Activated effector memory CD4-positive, alpha-beta T cell treated with anti-CD3 and anti-CD28 coated beads, Interleukin-2, amount 50 U/mL, for 16 hours (primary cell): ENCODE data around the gene PDZD2.

Experiments used
- DNase-seq: peaks from one replicate; pipeline ENCODE4 v3.0.0-alpha.2; 2020

The PDZD2 gene

GRCh38 chr5:31833710-31834109 is 194.8 kb downstream of the PDZD2 start:
- DNase-seq = no peak

- no peak for DNase-seq
Measured at GRCh38 chr5:31844622-31845345, 205.9 kb downstream of the PDZD2 start.

DNA sequence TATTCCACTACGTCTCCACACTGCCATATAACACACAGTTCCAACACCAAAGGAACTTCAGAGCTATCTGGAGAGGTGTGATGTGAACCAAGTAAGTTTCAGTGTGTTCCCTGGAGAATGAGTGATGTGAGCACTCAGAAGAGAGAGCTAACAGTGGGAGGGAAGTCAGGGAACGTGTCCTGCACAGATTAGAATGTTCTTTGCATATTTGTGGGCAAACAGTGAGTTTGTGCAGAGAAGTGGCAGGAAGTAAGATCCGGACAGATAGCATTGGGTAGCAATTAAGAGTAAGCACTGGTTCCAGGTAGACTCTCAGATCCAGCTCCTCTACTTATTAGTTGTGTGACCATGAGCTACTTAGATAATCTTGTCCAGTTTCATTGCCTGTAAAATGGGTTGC is 206.4 kb downstream of the PDZD2 start:
- DNase-seq = no peak

DNA sequence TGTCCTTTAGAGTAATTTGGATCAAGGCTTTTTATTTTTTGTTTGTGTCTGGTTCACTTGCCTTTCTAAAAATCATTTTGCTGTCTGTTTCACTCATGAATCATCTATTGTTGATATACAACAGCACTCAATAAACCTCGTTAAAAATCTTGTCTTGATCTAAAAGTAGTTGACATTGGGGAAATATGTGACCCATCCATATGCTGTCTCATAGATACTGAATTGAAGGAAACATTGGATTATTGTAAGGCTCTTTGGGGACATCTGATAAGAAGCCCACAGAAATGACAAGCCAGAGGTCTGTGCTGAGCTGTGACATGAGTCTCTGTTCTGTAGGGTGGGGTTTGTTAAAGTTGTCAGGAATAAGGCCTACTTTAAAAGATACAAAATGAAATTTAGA is 208.0 kb downstream of the PDZD2 start:
- no peak for DNase-seq

DNA sequence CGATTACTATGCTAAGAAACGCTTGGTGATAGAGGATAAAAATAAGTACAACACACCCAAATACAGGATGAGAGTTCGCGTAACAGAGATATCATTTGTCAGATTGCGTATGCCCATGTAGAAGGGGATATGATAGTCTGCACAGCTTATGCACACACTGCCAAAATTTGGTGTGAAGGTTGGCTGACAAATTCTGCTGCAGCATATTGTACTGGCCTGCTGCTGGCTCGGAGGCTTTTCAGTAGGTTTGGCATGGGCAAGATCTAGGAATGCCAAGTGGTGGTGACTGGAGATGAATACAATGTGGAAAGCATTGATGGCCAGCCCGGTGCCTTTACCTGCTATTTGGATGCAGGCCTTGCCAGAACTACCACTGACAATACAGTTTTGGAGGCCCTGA is 208.4 kb downstream of the PDZD2 start:
- no peak for DNase-seq

DNA sequence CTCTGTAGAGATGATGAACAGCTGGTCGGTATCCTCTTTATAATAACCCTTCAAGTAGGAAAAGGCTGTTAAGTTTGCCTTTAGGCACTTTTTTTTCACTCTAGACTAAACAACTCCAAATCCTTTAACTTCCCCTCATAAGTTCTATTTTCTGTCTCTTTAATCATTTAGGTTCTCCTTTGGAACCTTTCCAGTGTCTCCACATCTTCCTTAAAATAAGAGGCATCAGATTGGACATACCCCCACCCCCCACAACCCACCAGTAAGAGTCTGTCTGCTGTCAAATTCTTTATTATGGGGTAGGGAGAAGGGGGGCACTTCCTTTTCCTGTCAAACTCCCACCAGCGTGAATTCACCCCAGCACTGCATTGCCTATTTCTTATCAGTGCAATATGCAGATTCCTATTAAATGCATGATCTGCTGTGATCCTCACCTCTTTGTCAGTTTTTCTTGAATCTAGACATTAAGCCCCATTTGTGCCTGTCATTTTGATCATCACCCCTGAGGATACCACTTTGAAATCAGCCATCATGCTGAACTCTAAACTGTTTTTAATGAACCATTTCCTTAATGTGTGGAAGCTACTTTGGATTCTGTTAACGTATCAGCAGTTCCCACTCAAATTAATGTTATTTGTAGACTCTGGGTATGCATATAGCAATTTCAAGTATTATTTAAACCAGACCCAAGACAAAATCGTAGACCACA is 212.2 kb downstream of the PDZD2 start:
- no peak for DNase-seq

DNA sequence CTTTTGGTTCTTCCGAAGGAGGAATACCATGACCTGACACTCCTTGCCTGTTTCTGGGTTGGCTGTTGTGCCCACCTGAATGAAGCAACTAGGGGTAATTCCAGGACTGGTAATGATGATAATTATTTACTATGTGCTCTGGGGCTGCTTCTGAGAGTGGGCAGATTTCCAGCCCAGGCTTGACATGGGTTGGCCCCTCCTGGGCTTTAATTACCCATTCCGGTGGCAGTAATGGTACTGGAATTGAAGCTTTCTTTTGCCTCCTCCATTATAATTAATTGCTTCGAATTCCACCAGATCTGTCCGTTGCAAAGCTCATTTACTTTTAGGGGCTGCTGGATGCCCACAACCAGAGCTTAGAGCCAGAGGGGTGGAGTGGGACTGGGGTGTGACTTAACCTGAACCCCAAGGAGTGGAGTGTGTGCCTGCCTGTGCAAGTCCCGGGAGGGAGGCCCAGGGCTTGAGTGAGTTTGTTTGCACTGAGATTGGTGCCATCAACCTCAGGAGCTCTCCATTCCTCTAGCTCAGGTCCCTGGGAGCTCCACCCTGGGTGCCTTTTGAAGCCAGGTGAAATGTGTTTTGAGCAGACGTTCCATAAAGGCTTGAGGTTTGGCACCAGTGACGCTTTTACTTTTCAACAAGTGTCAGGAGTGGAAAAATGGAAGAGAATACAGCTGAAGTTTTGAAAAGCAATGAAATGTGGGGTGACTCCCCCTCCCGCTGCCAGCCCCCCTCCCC is 214.6 kb downstream of the PDZD2 start:
- DNase-seq = no peak

DNA sequence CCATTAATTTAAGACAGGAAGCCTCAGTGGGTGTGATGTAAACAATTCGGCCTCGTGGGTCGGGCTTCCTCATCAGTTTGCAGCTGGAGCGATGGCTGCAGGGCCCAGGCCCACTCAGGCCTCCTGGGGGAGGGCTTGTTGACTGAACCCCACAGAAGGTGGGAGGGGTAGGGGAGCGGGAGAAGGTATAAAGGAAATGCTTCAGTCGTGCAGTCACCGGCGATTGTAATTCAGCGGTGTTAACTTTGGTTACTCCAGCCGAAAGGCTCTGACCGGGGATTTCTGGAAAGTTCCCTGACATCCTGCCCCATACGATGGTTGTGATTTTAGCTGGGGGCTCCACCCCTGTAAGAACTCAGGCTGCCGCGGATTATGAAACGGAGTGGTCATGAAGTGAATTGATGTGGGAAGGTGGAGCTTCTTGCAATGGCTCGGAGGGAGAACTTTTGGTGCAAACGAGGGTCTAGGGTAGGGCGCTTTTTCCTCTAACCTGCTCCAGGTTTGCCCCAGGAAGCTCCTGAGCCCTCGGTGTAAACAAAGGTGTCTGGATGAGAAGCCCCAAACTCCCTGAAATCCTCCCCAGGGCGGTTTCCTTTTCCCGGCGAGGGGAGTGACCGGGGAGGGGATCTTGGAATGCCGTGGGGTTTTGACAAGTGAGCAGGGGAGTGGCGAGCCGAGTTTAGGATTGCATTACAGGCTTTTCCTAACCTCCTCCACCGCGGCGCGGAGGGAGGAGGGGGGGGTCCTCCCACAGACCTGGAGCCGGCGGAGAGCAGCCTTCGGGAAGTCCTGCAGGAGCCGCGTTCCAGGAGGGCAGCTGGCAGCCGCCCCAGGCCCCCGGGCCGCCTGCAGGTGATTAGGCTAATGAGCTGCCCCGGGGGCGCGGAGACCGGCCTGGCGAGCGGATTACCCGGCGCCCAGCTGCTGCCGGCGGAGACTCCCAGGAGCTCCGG is 215.5 kb downstream of the PDZD2 start:
- no peak for DNase-seq

- no peak for DNase-seq
Measured at GRCh38 chr5:31855134-31856040, 216.5 kb downstream of the PDZD2 start.

DNA sequence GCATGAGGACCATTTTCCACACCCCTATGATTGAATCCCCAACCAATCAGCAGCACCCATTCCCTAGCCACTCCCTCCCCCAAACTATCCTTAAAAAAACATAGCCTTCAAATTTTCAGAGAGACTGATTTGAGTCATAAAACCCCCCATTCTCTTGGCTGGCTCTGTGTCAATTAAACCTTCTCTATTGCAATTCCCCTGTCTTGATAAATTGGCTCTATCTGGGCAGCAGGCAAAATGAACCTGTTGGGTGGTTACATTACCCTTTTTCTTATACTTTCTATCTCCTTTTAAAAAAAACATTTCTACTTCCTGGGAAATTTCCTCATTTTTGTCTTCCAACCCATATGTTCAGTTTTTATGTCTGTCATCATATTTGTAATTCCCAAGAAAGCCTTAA is 220.2 kb downstream of the PDZD2 start:
- DNase-seq = no peak

- DNase-seq = no peak
Measured at GRCh38 chr5:31860278-31860677, 221.3 kb downstream of the PDZD2 start.

DNA sequence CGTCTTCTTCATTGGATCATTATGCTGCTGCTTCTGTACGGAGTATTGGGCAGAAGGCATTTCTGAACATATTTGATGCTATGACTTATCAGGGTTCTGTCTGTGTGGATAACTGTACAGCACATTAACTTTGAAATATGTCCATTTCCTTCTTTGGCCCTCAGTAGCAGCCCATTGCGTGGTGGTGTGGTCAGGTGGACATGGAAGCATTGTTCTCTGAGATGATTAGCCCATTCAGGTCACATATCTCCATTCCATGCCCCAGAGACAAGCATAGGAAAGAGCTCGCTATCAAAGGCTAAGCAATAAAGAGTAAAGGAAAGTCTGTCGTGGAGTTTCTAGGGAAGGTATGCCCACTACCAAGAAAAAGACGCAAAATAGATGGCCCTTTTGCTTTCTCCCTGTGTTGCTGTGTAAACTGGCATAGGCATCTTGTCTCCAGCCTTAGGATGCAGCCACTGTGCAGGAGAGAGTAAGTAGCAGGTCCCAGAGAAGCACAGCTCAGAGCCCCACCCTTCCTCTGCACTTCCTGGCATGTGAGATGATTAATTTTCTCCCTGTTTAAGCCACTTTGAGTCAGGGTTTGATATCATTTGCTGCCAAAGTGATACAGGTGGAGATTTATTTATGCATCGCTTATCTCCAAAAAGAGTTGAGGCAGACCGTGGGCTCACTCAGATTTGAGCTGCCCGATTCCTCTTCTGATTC is 221.9 kb downstream of the PDZD2 start:
- DNase-seq = no peak

- DNase-seq = no peak
Measured at GRCh38 chr5:31861601-31862000, 222.7 kb downstream of the PDZD2 start.

- DNase-seq = no peak
Measured at GRCh38 chr5:31863991-31864411, 225.1 kb downstream of the PDZD2 start.

DNA sequence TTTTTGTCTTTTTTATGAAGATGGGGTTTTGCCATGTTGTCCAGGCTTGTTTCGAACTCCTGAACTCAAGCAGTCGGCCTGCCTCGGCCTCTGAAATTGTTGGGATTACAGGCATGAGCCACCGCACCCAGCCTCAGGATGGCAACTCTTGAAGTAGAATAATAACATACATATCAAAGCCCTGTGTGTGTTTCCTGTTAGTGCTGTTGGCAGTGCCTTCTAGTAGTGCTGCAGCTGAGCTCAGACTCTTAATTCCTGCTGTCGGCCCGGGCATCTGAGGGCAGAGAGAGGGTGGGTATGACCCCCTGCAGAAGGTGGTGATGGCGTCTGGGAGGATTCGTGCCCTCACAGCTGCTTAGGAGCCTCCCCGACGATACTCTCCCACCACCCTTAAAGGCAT is 227.2 kb downstream of the PDZD2 start:
- DNase-seq = no peak

DNA sequence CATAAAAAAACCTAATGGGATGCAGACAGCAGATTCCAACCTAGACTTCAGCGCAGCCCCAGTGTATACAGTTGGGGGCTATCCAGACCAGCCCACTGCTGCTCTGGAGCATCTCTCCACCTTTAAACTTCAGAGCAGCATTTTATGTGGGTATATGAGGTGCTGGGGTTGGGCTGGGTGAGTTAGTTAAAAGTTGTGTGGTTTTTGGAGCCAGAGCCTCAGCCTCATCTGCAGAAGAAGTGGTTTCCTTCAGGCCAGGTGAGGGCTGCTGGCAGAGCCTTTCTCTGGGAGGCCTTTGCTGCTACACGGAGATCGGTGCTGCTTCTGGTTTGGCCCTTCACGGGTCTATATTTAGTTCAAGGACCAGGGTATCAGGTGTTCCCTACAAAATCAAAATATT is 228.3 kb downstream of the PDZD2 start:
- no peak for DNase-seq

- no peak for DNase-seq
Measured at GRCh38 chr5:31880449-31880848, 241.5 kb downstream of the PDZD2 start.

DNA sequence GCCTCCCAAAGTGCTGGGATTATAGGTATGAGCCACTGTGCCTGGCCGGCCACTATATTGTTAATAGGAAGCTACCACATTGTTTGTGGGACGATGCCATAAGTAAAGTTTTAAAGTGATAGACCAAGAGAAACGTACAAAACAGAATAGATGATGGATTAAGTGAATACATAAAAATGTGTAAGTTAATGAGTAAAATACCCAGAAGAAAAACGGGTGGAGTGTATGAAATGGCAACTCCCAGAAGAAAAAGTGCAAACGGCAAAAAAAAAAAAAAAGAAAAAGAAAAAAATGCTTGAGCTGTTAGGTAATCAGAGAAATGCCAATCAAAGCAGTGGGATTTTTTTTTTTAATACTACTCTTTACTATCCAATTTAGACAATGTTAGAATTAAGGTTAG is 246.0 kb downstream of the PDZD2 start:
- DNase-seq = peak; percentile 4

- DNase-seq = peak; percentile 9
Measured at GRCh38 chr5:31886206-31886605, 247.3 kb downstream of the PDZD2 start.

- DNase-seq = no peak
Measured at GRCh38 chr5:31887556-31887955, 248.6 kb downstream of the PDZD2 start.

- no peak for DNase-seq
Measured at GRCh38 chr5:31888564-31888963, 249.6 kb downstream of the PDZD2 start.
